GM19324 (cell line): ENCODE measurements around the gene MTHFD1L.
"Not testable (repeated sequence)": the region's sequence is repeated elsewhere in the genome, so short reads cannot be mapped to it uniquely, and the experiment has no call there.

ENCODE experiments used
- ATAC-seq: cut with Tn5 transposase; IDR thresholded peaks from one replicate; pipeline ENCODE4 v1.9.1; 2021; ENCODE audit warnings: mild to moderate bottlenecking, moderate library complexity; ENCODE audit not compliant: unreplicated experiment, low FRiP score

MTHFD1L gene

GRCh38 chr6:151087055-151087454 is 221.6 kb downstream of the MTHFD1L start:
- ATAC-seq = not testable (repeated sequence)

GRCh38 chr6:151087861-151088598 is 222.5 kb downstream of the MTHFD1L start:
- ATAC-seq = no peak

GRCh38 chr6:151088599-151088935 is 223.1 kb downstream of the MTHFD1L start:
- ATAC-seq = no peak

GRCh38 chr6:151088963-151089362 is 223.5 kb downstream of the MTHFD1L start:
- ATAC-seq = no peak

GRCh38 chr6:151089978-151090377 is 224.5 kb downstream of the MTHFD1L start:
- no peak for ATAC-seq

- no peak for ATAC-seq
Observed at GRCh38 chr6:151091571-151091970, 226.1 kb downstream of the MTHFD1L start.

- no peak for ATAC-seq
Observed at GRCh38 chr6:151092591-151092990, 227.1 kb downstream of the MTHFD1L start.

GRCh38 chr6:151093706-151094105 is 228.2 kb downstream of the MTHFD1L start:
- ATAC-seq = no peak

GRCh38 chr6:151095538-151096254 is 230.2 kb downstream of the MTHFD1L start:
- ATAC-seq = no peak

GRCh38 chr6:151096255-151096612 is 230.7 kb downstream of the MTHFD1L start:
- no peak for ATAC-seq

GRCh38 chr6:151096691-151097606 is 231.4 kb downstream of the MTHFD1L start:
- no peak for ATAC-seq

GRCh38 chr6:151098166-151098565 is 232.7 kb downstream of the MTHFD1L start:
- ATAC-seq = no peak

- no peak for ATAC-seq
Observed at GRCh38 chr6:151100326-151100725, 234.8 kb downstream of the MTHFD1L start.

- ATAC-seq = no peak
Observed at GRCh38 chr6:151101161-151101815, 235.8 kb downstream of the MTHFD1L start.

GRCh38 chr6:151101816-151102694 is 236.6 kb downstream of the MTHFD1L start:
- ATAC-seq = no peak

- ATAC-seq = no peak
Observed at GRCh38 chr6:151103266-151103665, 237.8 kb downstream of the MTHFD1L start.

- ATAC-seq = no peak
Observed at GRCh38 chr6:151107897-151108427, 242.5 kb downstream of the MTHFD1L start.

GRCh38 chr6:151108548-151108947 is 243.0 kb downstream of the MTHFD1L start:
- no peak for ATAC-seq

- no peak for ATAC-seq
Observed at GRCh38 chr6:151109361-151109760, 243.9 kb downstream of the MTHFD1L start.
